GM21619 (cell line): ENCODE data around the gene ARID1A.

Experiments
- ATAC-seq: cut with Tn5 transposase; IDR thresholded peaks from one replicate; pipeline ENCODE4 v1.9.1; 2021; ENCODE audit not compliant: unreplicated experiment

The ARID1A gene

DNA sequence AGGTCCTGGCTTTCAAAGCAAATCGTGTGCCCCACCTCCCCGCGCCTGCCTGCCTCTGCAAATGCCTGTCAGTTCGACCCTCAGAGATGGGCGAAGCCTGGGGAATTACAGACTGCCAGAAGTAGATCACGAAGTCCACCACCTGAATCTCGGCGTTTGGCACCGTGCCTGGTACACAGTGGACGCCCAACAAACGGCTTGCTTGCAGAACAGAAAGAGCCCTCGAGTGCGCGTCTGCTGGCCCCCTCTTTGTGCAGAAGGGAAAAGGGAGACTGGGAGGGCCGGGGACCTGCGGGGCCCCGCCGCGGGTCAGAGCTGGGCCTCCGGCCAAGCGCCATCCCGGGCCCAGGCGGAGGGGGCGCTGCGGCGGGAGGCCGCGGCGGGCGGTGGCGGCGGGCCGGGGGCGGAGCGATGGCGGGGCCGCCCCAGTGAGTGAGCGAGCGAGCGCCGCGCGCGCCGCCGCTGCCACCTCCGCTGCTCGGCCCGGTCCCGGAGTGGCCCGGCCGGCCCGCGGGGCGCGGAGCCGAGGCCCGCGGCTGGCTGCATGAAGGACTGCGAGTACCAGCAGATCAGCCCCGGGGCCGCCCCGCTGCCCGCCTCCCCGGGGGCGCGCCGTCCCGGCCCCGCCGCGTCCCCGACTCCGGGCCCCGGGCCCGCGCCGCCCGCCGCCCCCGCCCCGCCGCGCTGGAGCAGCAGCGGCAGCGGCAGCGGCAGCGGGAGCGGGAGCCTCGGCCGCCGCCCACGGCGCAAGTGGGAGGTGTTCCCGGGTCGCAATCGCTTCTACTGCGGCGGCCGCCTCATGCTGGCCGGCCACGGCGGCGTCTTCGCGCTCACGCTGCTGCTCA is 130.7 kb downstream of the ARID1A start, which contains the start of gene ZDHHC18:
Gene ZDHHC18, plus strand, starts transcription at position 428 of the 845 bp plus-strand sequence. Its CDS starts 117 bp downstream, at position 545.
- ATAC-seq, result peak; percentile 81

DNA sequence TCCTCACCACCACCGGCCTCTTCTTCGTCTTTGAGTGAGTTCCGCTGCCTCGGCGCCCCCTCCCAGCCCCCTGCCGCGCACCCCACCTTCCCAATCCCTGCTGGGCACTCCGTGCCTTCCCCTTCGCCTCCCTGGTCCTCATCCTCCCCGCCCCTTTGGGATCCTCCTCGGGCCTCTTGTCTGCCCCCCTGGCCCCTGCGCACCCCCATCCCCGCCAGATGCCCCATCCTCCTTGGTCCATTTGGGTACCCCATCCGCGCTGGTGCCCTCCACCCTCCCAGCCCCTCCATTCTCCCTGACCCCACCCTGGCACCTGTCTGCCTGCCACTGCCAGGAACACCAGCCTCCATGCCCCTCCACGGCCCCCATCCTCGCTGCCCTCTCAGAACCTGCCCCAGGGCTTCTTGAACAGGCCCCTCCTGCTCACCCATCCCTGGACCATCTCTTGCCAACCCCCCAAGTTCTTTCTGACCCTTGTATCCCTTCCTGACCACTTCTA is 131.3 kb downstream of the ARID1A start:
- ATAC-seq, result no peak

DNA sequence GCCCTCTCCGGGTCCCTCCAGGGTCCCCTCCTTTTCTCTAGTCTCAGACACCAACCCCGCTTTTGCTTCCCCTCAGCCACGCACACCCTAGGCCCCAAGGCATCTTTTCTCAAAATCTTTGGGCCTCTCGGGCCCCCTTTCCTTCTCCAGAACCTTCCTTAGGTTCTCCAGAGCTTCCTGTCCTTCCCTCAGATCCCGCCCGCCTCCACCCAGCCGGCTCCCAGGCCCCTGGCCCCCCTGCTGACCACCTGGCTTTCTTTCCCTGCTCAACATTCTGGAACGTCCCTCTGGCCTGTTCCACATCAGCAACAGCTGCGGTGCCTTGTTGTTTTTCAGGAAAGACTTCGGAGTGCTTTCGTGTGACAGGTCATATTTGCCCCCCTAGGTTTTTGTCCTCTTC is 131.8 kb downstream of the ARID1A start:
- no peak for ATAC-seq

GRCh38 chr1:26828411-26828991 is 132.7 kb downstream of the ARID1A start:
- ATAC-seq, result no peak

DNA sequence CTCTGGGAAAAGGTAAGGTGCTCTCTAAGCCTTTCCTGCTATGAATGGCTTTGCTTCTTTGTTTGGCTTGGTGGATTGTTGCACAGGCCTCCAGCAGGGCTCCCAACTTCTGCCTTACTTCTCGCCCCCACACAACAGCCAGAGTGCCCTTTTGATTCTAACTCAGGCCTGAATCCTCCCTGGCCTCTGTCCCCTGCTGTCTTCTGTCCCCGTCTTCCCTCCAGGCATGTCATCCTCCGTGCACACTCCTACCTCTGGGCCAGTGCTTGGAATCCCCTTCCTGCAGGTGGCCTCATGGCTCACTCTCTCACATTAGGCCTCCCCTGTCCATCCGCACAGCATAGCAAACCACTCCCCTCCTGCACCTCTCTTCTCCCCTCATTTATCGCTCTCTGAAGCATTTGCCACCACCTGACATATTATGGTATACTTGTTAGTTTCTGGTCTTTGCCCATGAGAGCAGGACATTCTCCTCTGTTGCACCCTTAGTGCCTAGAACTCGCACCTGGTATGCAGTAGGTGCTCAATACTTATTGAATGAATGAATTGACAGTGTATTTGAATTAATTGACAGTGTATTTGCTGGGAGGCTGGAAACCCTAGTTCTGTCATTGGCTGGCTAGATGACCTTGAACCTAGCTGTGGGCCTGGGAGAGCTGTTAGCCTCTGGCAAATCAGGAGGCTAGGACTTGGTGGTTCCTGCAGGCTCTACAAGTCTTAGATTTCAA is 133.5 kb downstream of the ARID1A start:
- ATAC-seq, result no peak

- no peak for ATAC-seq
These were observed 135.2 kb downstream of the ARID1A start for GRCh38 chr1:26831059-26831458.
